GM18909 (cell line): ENCODE results near the gene PCDH1.

Source experiments
- ATAC-seq: cut with Tn5 transposase; IDR thresholded peaks from one replicate; pipeline ENCODE4 v1.9.1; 2021; ENCODE audit warnings: mild to moderate bottlenecking; ENCODE audit not compliant: unreplicated experiment, poor library complexity

The PCDH1 gene

GRCh38 chr5:141875022-141875740 lies 3.0 kb downstream of the PCDH1 start:
- no peak for ATAC-seq

- ATAC-seq, result no peak
These were observed 3.8 kb downstream of the PCDH1 start for GRCh38 chr5:141874262-141874964.

GRCh38 chr5:141873933-141874261 lies 4.3 kb downstream of the PCDH1 start:
- ATAC-seq, result no peak

GRCh38 chr5:141872496-141873356 lies 5.5 kb downstream of the PCDH1 start:
- ATAC-seq, result no peak

- no peak for ATAC-seq
These were observed 6.3 kb downstream of the PCDH1 start for GRCh38 chr5:141871870-141872269.

- no peak for ATAC-seq
These were observed 7.3 kb downstream of the PCDH1 start for GRCh38 chr5:141870871-141871270.

GRCh38 chr5:141870228-141870627 lies 8.0 kb downstream of the PCDH1 start:
- no peak for ATAC-seq

GRCh38 chr5:141869514-141869913 lies 8.7 kb downstream of the PCDH1 start:
- no peak for ATAC-seq

- ATAC-seq, result no peak
These were observed 9.2 kb downstream of the PCDH1 start for GRCh38 chr5:141869040-141869439.

- ATAC-seq, result no peak
These were observed 9.7 kb downstream of the PCDH1 start for GRCh38 chr5:141868541-141868940.

- ATAC-seq, result no peak
These were observed 10.6 kb downstream of the PCDH1 start for GRCh38 chr5:141867651-141868050.

- ATAC-seq, result no peak
These were observed 11.1 kb downstream of the PCDH1 start for GRCh38 chr5:141867139-141867538.

- ATAC-seq, result no peak
These were observed 12.1 kb downstream of the PCDH1 start for GRCh38 chr5:141866096-141866495.

GRCh38 chr5:141865406-141865805 lies 12.8 kb downstream of the PCDH1 start:
- ATAC-seq, result no peak

GRCh38 chr5:141864371-141865370 lies 13.5 kb downstream of the PCDH1 start:
- no peak for ATAC-seq

GRCh38 chr5:141863569-141864178 lies 14.5 kb downstream of the PCDH1 start:
- no peak for ATAC-seq

- no peak for ATAC-seq
These were observed 15.2 kb downstream of the PCDH1 start for GRCh38 chr5:141862936-141863543.

- ATAC-seq, result no peak
These were observed 17.0 kb downstream of the PCDH1 start for GRCh38 chr5:141861194-141861593.

- no peak for ATAC-seq
These were observed 20.0 kb downstream of the PCDH1 start for GRCh38 chr5:141858079-141858765.
